Measurements from ENCODE around the gene MTMR2.

- TF ChIP-seq, protein P1, sequence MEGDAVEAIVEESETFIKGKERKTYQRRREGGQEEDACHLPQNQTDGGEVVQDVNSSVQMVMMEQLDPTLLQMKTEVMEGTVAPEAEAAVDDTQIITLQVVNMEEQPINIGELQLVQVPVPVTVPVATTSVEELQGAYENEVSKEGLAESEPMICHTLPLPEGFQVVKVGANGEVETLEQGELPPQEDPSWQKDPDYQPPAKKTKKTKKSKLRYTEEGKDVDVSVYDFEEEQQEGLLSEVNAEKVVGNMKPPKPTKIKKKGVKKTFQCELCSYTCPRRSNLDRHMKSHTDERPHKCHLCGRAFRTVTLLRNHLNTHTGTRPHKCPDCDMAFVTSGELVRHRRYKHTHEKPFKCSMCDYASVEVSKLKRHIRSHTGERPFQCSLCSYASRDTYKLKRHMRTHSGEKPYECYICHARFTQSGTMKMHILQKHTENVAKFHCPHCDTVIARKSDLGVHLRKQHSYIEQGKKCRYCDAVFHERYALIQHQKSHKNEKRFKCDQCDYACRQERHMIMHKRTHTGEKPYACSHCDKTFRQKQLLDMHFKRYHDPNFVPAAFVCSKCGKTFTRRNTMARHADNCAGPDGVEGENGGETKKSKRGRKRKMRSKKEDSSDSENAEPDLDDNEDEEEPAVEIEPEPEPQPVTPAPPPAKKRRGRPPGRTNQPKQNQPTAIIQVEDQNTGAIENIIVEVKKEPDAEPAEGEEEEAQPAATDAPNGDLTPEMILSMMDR (IDR thresholded peaks at IDR 0.05), result no peak
- TF ChIP-seq EZH2 (IDR thresholded peaks at IDR 0.05; ENCODE audit: borderline replicate concordance, insufficient read depth, low read depth, low read length, poor library complexity, severe bottlenecking), result no peak
These were observed 39.5 kb downstream of the MTMR2 start for GRCh38 chr11:95884376-95884775.

Data from B cell (primary cell).